Measurements from ENCODE around the gene FAM76A. TPM values are rescaled to one million over a fixed set of nuclear protein-coding genes. Genes with fewer than 3 reads are reported as not detected.
"Not testable (repeated sequence)": the region's sequence is repeated elsewhere in the genome, so short reads cannot be mapped to it uniquely, and the experiment has no call there.

Gene FAM76A
- total RNA-seq = 12.0 and 14.8 TPM in 2 replicates

GRCh38 chr1:27725374-27726172, at the start of gene FAM76A:
Gene FAM76A (plus strand): TSS chr1:27725961. CDS start chr1:27726081, 120 bp downstream.
- DNase-seq (ENCODE audit: low read depth) = peak; percentile 94

GRCh38 chr1:27676410-27676809, 49.4 kb upstream of the FAM76A start:
- no peak for DNase-seq (ENCODE audit: low read depth)

DNA sequence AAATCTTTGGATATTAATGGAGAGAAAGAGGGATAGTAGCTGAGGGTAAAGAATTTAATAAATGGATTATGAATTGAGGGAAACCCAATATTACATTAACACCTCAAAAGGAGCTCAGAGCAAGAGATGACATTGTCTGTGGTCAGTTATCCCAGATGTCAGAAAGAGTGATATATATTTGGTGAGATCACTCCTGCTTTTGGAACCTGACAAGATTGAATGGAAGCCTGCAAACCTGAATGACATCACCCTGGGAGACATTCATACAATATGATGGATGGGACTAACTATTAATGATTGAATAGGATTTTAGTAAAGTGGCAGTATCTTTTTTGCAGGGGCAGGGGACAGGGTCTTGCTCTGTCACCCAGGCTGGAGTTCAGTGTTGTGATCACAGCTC, 47.0 kb upstream of the FAM76A start:
- DNase-seq (ENCODE audit: low read depth) = no peak

GRCh38 chr1:27680225-27680791, 45.5 kb upstream of the FAM76A start:
- not testable (repeated sequence) for DNase-seq (ENCODE audit: low read depth)

GRCh38 chr1:27681580-27681979, 44.2 kb upstream of the FAM76A start:
- not testable (repeated sequence) for DNase-seq (ENCODE audit: low read depth)

DNA sequence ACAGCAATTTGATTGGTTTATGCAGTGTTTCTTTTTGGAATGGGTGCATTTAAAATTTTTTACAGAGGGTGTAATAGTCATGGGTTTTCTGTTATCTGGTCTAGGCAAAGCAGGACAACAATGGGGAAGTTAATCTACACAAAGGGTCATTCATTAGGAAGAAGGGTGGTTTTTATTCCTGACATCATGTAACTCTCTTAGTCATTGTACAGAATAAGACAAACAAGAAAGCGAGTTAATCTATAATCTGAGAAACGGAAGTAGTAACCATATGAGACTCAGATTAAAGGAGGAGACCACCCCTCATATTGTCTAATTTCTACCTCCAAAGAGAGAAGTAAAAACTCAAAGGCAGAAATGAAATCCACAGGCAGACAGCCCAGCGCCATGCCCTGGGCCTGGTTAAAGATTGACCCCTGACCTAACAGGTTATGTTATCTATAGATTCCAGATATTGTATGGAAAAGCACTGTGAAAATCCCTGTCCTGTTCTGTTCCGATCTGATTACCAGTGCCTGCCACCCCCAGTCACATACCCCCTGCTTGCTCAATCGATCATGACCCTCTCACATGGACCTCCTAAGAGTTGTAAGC, 43.3 kb upstream of the FAM76A start:
- peak; percentile 16 for DNase-seq (ENCODE audit: low read depth)

GRCh38 chr1:27684176-27684575, 41.6 kb upstream of the FAM76A start:
- DNase-seq (ENCODE audit: low read depth) = no peak

- DNase-seq (ENCODE audit: low read depth) = no peak
Measured at GRCh38 chr1:27686223-27686990, 39.4 kb upstream of the FAM76A start.

- DNase-seq (ENCODE audit: low read depth) = no peak
Measured at GRCh38 chr1:27687906-27688305, 37.9 kb upstream of the FAM76A start.

GRCh38 chr1:27689423-27690173, 36.2 kb upstream of the FAM76A start:
- DNase-seq (ENCODE audit: low read depth) = peak; percentile 42

DNA sequence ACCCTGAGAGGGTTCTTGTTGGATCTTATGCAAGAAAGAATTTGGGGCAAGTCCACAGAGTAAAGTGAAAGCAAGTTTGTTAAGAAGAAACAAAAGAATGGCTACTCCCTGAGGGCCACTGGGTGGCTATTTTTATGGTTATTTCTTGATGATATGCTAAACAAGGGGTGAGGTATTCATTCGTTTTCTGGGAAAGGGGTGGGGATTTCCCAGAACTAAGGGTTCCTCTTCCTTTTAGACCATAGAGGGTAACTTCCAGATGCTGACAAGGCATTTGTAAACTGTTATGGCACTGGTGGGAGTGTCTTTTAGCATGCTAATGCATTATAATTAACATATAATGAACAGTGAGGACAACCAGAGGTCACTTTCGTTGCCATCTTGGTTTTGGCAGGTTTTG, 35.6 kb upstream of the FAM76A start:
- DNase-seq (ENCODE audit: low read depth) = no peak

GRCh38 chr1:27696835-27697234, 28.9 kb upstream of the FAM76A start:
- not testable (repeated sequence) for DNase-seq (ENCODE audit: low read depth)

GRCh38 chr1:27704958-27705357, 20.8 kb upstream of the FAM76A start:
- DNase-seq (ENCODE audit: low read depth) = no peak

GRCh38 chr1:27705545-27705944, 20.2 kb upstream of the FAM76A start:
- DNase-seq (ENCODE audit: low read depth) = no peak

DNA sequence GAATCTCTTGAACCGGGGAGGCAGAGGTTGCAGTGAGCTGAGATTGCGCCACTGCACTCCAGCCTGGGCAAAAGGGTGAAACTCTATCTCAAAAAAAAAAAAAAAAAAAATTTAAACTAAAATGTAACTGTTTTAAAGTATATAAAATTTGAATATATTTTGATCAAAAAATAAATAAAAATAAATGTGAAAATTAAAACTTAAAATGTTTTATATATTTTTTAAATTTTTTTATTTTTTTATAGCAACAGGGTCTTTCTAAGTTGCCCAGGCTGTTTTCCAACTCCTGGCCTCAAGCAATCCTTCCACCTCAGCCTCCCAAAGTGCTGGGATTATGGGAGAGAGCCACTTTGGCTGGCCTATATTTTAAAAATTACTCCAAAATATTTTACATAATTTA, 15.2 kb upstream of the FAM76A start:
- DNase-seq (ENCODE audit: low read depth) = no peak

- no peak for DNase-seq (ENCODE audit: low read depth)
Measured at GRCh38 chr1:27713139-27713725, 12.5 kb upstream of the FAM76A start.

DNA sequence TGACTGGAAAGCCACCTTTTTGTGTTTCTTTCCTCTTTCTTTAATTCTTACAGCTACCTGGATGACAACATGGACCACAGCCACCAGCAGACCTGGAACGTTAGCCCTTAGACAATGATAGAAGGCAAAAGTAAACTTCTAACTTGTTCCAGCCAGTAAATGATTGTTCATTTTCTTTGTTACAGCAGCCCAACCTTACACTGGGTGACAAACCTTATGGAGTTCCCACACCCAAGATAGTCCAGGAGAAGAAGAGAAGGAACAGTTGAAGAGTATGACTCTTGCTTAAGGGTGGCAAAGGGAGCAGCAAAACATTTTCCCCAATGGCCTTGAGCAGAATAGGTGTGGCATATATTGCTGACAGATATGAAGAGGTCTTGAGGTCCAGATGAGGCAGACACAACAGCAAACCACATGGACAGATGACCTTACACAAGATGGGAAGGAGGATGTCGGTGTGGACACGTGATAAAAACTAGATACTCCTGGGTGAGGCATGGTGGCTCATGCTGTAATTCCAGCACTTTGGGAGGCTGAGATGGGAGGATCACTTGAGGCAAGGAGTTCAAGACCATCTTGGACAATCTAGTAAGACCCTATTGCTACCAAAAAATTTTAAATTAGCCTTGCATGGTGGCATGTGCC, 11.8 kb upstream of the FAM76A start:
- DNase-seq (ENCODE audit: low read depth) = no peak

- DNase-seq (ENCODE audit: low read depth) = no peak
Measured at GRCh38 chr1:27716262-27716895, 9.4 kb upstream of the FAM76A start.

- DNase-seq (ENCODE audit: low read depth) = peak; percentile 3
Measured at GRCh38 chr1:27719286-27720251, 6.2 kb upstream of the FAM76A start.
